ENCODE results near the gene DYNC2H1.
"Not testable (repeated sequence)": the region's sequence is repeated elsewhere in the genome, so short reads cannot be mapped to it uniquely, and the experiment has no call there.

Gene DYNC2H1

GRCh38 chr11:103367650-103368049 is 258.4 kb downstream of the DYNC2H1 start:
- DNase-seq (ENCODE audit: low read depth in 3 of 3) = no peak

- DNase-seq (ENCODE audit: low read depth in 3 of 3) = no peak
These were observed 258.9 kb downstream of the DYNC2H1 start for GRCh38 chr11:103368145-103368544.

- DNase-seq (ENCODE audit: low read depth in 3 of 3) = no peak
These were observed 260.9 kb downstream of the DYNC2H1 start for GRCh38 chr11:103370076-103370475.

- no peak for DNase-seq (ENCODE audit: low read depth in 3 of 3)
These were observed 263.7 kb downstream of the DYNC2H1 start for GRCh38 chr11:103372906-103373305.

- not testable (repeated sequence) for DNase-seq (ENCODE audit: low read depth in 3 of 3)
These were observed 265.0 kb downstream of the DYNC2H1 start for GRCh38 chr11:103374227-103374626.

- DNase-seq (ENCODE audit: low read depth in 3 of 3) = no peak
These were observed 269.7 kb downstream of the DYNC2H1 start for GRCh38 chr11:103378931-103379330.

- no peak for DNase-seq (ENCODE audit: low read depth in 3 of 3)
These were observed 270.8 kb downstream of the DYNC2H1 start for GRCh38 chr11:103380031-103380430.

- no peak for DNase-seq (ENCODE audit: low read depth in 3 of 3)
These were observed 275.4 kb downstream of the DYNC2H1 start for GRCh38 chr11:103384652-103385051.

- DNase-seq (ENCODE audit: low read depth in 3 of 3) = no peak
These were observed 286.4 kb downstream of the DYNC2H1 start for GRCh38 chr11:103395612-103396011.

GRCh38 chr11:103396237-103396636 is 287.0 kb downstream of the DYNC2H1 start:
- no peak for DNase-seq (ENCODE audit: low read depth in 3 of 3)

- DNase-seq (ENCODE audit: low read depth in 3 of 3) = no peak
These were observed 288.1 kb downstream of the DYNC2H1 start for GRCh38 chr11:103397369-103397768.

- no peak for DNase-seq (ENCODE audit: low read depth in 3 of 3)
These were observed 289.6 kb downstream of the DYNC2H1 start for GRCh38 chr11:103398829-103399228.

GRCh38 chr11:103406357-103406756 is 297.1 kb downstream of the DYNC2H1 start:
- no peak for DNase-seq (ENCODE audit: low read depth in 3 of 3)

GRCh38 chr11:103407641-103408040 is 298.4 kb downstream of the DYNC2H1 start:
- DNase-seq (ENCODE audit: low read depth in 3 of 3) = no peak

GRCh38 chr11:103413266-103413888 is 304.2 kb downstream of the DYNC2H1 start:
- no peak for DNase-seq (ENCODE audit: low read depth in 3 of 3)

GRCh38 chr11:103418014-103418413 is 308.8 kb downstream of the DYNC2H1 start:
- DNase-seq (ENCODE audit: low read depth in 3 of 3) = no peak

- DNase-seq (ENCODE audit: low read depth in 3 of 3) = no peak
These were observed 311.4 kb downstream of the DYNC2H1 start for GRCh38 chr11:103420593-103420992.

GRCh38 chr11:103433386-103434072 is 324.3 kb downstream of the DYNC2H1 start:
- DNase-seq (ENCODE audit: low read depth in 3 of 3) = no peak

GRCh38 chr11:103434073-103434411 is 324.8 kb downstream of the DYNC2H1 start:
- DNase-seq (ENCODE audit: low read depth in 3 of 3) = no peak

GRCh38 chr11:103436131-103436770 is 327.0 kb downstream of the DYNC2H1 start:
- DNase-seq (ENCODE audit: low read depth in 3 of 3) = no peak

GRCh38 chr11:103441021-103441420 is 331.8 kb downstream of the DYNC2H1 start:
- DNase-seq (ENCODE audit: low read depth in 3 of 3) = no peak

- DNase-seq (ENCODE audit: low read depth in 3 of 3) = no peak
These were observed 339.7 kb downstream of the DYNC2H1 start for GRCh38 chr11:103448966-103449365.

- DNase-seq (ENCODE audit: low read depth in 3 of 3) = no peak
These were observed 341.0 kb downstream of the DYNC2H1 start for GRCh38 chr11:103450241-103450640.

Data from stimulated activated CD4-positive, alpha-beta T cell treated with anti-CD3 and anti-CD28 coated beads, TNF-alpha, amount 100 ng/mL, for 24 hours (primary cell).